B cell (primary cell): ENCODE data around the gene ATG4D.

Source experiments
- EZH2 ChIP-seq: IDR thresholded peaks from 2 replicates; pipeline ENCODE4 v1.6.1; 2012; ENCODE audit warnings: borderline replicate concordance, low read depth, mild to moderate bottlenecking, moderate library complexity, low read length; ENCODE audit not compliant: insufficient read depth, poor library complexity, severe bottlenecking
- TF ChIP-seq, protein P1 (sequence below): fragments of 200-600 bp; IDR thresholded peaks from one replicate; pipeline ENCODE4 v1.8.0; 2022; ENCODE audit warnings: antibody characterized with exemption, mild to moderate bottlenecking

DNA sequence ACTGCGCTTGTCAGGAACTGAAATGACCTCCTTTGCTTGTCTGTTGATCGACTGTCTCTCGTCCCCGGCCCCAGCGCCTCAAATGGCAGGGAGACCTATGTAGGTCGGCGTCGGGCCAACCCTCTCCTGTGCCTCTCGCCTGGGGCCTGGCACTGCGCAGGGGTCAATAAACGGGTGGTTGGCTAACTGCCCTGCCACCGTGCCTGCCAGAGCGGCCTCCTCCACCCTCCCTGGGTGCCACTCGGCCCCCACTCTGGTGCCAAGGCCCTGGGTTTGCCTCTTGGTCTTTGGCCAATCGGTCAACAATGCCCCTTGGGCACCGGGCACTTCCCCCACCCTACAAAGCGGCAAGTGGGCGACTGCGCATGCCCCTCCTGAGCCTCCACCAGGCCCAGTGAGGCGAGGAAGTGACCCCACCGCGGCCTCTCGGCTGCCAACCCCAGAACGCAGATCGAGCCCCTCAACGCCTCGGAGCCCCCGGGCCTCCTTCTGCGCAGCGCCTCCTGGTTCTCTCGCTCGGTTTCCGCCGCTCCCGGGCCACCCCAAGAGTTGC is 41.7 kb upstream of the ATG4D start:
- TF ChIP-seq, protein P1, sequence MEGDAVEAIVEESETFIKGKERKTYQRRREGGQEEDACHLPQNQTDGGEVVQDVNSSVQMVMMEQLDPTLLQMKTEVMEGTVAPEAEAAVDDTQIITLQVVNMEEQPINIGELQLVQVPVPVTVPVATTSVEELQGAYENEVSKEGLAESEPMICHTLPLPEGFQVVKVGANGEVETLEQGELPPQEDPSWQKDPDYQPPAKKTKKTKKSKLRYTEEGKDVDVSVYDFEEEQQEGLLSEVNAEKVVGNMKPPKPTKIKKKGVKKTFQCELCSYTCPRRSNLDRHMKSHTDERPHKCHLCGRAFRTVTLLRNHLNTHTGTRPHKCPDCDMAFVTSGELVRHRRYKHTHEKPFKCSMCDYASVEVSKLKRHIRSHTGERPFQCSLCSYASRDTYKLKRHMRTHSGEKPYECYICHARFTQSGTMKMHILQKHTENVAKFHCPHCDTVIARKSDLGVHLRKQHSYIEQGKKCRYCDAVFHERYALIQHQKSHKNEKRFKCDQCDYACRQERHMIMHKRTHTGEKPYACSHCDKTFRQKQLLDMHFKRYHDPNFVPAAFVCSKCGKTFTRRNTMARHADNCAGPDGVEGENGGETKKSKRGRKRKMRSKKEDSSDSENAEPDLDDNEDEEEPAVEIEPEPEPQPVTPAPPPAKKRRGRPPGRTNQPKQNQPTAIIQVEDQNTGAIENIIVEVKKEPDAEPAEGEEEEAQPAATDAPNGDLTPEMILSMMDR, result no peak
- TF ChIP-seq EZH2, result no peak
